NCI-H2196 (cell line): ENCODE data around the gene PSMB1.
"Not testable (repeated sequence)": the region's sequence is repeated elsewhere in the genome, so short reads cannot be mapped to it uniquely, and the experiment has no call there.

Experiments
- DNase-seq: peaks from one replicate; lab custom pipeline; 2025; ENCODE audit not compliant: unreplicated experiment; lab: John Stamatoyannopoulos, UW

Gene PSMB1

GRCh38 chr6:170504479-170504878 lies 48.6 kb downstream of the PSMB1 start:
- DNase-seq = peak; percentile 5

GRCh38 chr6:170503414-170503761 lies 49.7 kb downstream of the PSMB1 start:
- DNase-seq = no peak

- not testable (repeated sequence) for DNase-seq
Measured at GRCh38 chr6:170502733-170503413, 50.2 kb downstream of the PSMB1 start.

- not testable (repeated sequence) for DNase-seq
Measured at GRCh38 chr6:170502268-170502667, 50.8 kb downstream of the PSMB1 start.

GRCh38 chr6:170500955-170501590 lies 52.0 kb downstream of the PSMB1 start:
- DNase-seq = no peak

GRCh38 chr6:170497841-170498301 lies 55.2 kb downstream of the PSMB1 start:
- peak; percentile 17 for DNase-seq

GRCh38 chr6:170493354-170493753 lies 59.8 kb downstream of the PSMB1 start:
- no peak for DNase-seq

GRCh38 chr6:170490259-170490658 lies 62.8 kb downstream of the PSMB1 start:
- DNase-seq = no peak

- DNase-seq = no peak
Measured at GRCh38 chr6:170489836-170490235, 63.3 kb downstream of the PSMB1 start.

- DNase-seq = no peak
Measured at GRCh38 chr6:170487707-170488329, 65.3 kb downstream of the PSMB1 start.

GRCh38 chr6:170485159-170485558 lies 67.9 kb downstream of the PSMB1 start:
- DNase-seq = no peak
